HAP-1 (cell line): ENCODE results near the gene NECAP2.
"Not testable (repeated sequence)": the region's sequence is repeated elsewhere in the genome, so short reads cannot be mapped to it uniquely, and the experiment has no call there.

Source experiments
- DNase-seq, 2 experiments: peaks; one replicate each; pipeline ENCODE4 v3.0.0-alpha.2; 2016 to 2020; ENCODE audit warnings: low spot score in 2 of 2
- H3K27me3 ChIP-seq: fragments of 250-450 bp; sonication (Bioruptor Pico); 2 replicates; pipeline ENCODE4 v1.5.1; 2020; ENCODE audit warnings: low read depth, mild to moderate bottlenecking, moderate library complexity
- H3K36me3 ChIP-seq: fragments of 250-450 bp; sonication (Bioruptor Pico); replicated peaks from 2 replicates; pipeline ENCODE4 v1.5.1; 2020; ENCODE audit warnings: mild to moderate bottlenecking
- H3K4me1 ChIP-seq: fragments of 250-450 bp; sonication (Bioruptor Pico); 2 replicates; pipeline ENCODE4 v1.5.1; 2020; ENCODE audit warnings: mild to moderate bottlenecking
- H3K4me3 ChIP-seq: fragments of 250-450 bp; sonication (Bioruptor Pico); 2 replicates; pipeline ENCODE4 v1.5.1; 2020; ENCODE audit warnings: mild to moderate bottlenecking, moderate library complexity
- H3K9me3 ChIP-seq: fragments of 250-450 bp; sonication (Bioruptor Pico); 2 replicates; pipeline ENCODE4 v1.5.1; 2020; ENCODE audit warnings: mild to moderate bottlenecking, moderate library complexity
- in situ Hi-C: fragments of 300-500 bp; cut with MboI; formaldehyde crosslinking; loops from 3 replicates; pipeline ENCODE4 v1.14.3; 2020; ENCODE audit warnings: low sequenced_read_pairs, inconsistent platforms, mixed read lengths

NECAP2 gene

GRCh38 chr1:16484931-16485330 is 44.4 kb downstream of the NECAP2 start:
- in situ Hi-C loops, result loop anchor here (5.0 kb wide), 1 partner anchor 452 kb away; no protein-coding TSS in a partner anchor
- no peak for DNase-seq
- Histone ChIP-seq H3K36me3 (peaks cover 14% of the 10 kb centered on the region), H3K4me3 (no peak overlapping the region), H3K9me3 (no peaks in the 10 kb centered on the region), H3K27me3 (no peaks in the 10 kb centered on the region), H3K4me1 (no peaks in the 10 kb centered on the region)

- H3K36me3 ChIP-seq, result peaks cover 12% of the 10 kb centered on the region
- H3K27me3 ChIP-seq, H3K4me3 ChIP-seq, H3K4me1 ChIP-seq, in situ Hi-C loops, DNase-seq, H3K9me3 ChIP-seq: not testable (repeated sequence)
Measured at GRCh38 chr1:16486316-16486715, 45.8 kb downstream of the NECAP2 start.

- in situ Hi-C loops, H3K4me1 ChIP-seq, H3K27me3 ChIP-seq, H3K9me3 ChIP-seq, DNase-seq, H3K4me3 ChIP-seq: not testable (repeated sequence)
- H3K36me3 ChIP-seq, result peaks cover 12% of the 10 kb centered on the region
Measured at GRCh38 chr1:16487011-16487410, 46.5 kb downstream of the NECAP2 start.

- H3K36me3 ChIP-seq, H3K4me1 ChIP-seq, H3K9me3 ChIP-seq, in situ Hi-C loops, H3K4me3 ChIP-seq, DNase-seq, H3K27me3 ChIP-seq: not testable (repeated sequence)
Measured at GRCh38 chr1:16489195-16489880, 48.8 kb downstream of the NECAP2 start.

GRCh38 chr1:16491056-16491675 is 50.6 kb downstream of the NECAP2 start:
- no peaks in the 10 kb centered on the region for H3K4me1 ChIP-seq
- H3K9me3 ChIP-seq, result no peaks in the 10 kb centered on the region
- H3K36me3 ChIP-seq, result peaks cover 3% of the 10 kb centered on the region
- in situ Hi-C loops, result loop anchor here (10.0 kb wide), 1 partner anchor 134 kb away; no protein-coding TSS in a partner anchor
- DNase-seq, result no peak
- no peaks in the 10 kb centered on the region for H3K27me3 ChIP-seq
- H3K4me3 ChIP-seq, result no peak overlapping the region

GRCh38 chr1:16492937-16493336 is 52.4 kb downstream of the NECAP2 start:
- not testable (repeated sequence) for H3K4me1 ChIP-seq, H3K4me3 ChIP-seq, H3K9me3 ChIP-seq, H3K27me3 ChIP-seq, H3K36me3 ChIP-seq, DNase-seq
- in situ Hi-C loops, result loop anchor here (10.0 kb wide), 1 partner anchor 132 kb away; no protein-coding TSS in a partner anchor

GRCh38 chr1:16493731-16494130 is 53.2 kb downstream of the NECAP2 start:
- not testable (repeated sequence) for H3K9me3 ChIP-seq, DNase-seq, H3K4me3 ChIP-seq, H3K27me3 ChIP-seq, H3K4me1 ChIP-seq, H3K36me3 ChIP-seq
- in situ Hi-C loops, result loop anchor here (10.0 kb wide), 1 partner anchor 131 kb away; no protein-coding TSS in a partner anchor

- in situ Hi-C loops, result loop anchor here (10.0 kb wide), 1 partner anchor 127 kb away; no protein-coding TSS in a partner anchor
- not testable (repeated sequence) for H3K4me1 ChIP-seq, H3K36me3 ChIP-seq, H3K27me3 ChIP-seq, H3K4me3 ChIP-seq, DNase-seq, H3K9me3 ChIP-seq
Measured at GRCh38 chr1:16497474-16497904, 57.0 kb downstream of the NECAP2 start.

- in situ Hi-C loops, result loop anchor here (10.0 kb wide), 1 partner anchor 127 kb away; no protein-coding TSS in a partner anchor
Measured at GRCh38 chr1:16498047-16498446, 57.5 kb downstream of the NECAP2 start.

GRCh38 chr1:16498573-16499413 is 58.3 kb downstream of the NECAP2 start:
- H3K9me3 ChIP-seq, result no peaks in the 10 kb centered on the region
- in situ Hi-C loops, result loop anchor here (10.0 kb wide), 1 partner anchor 126 kb away; no protein-coding TSS in a partner anchor
- peak overlapping the region; percentile 53 for H3K4me3 ChIP-seq
- H3K4me1 ChIP-seq, result peaks cover 5% of the 10 kb centered on the region; the same call in 1 of the 2 replicates
- no peaks in the 10 kb centered on the region for H3K27me3 ChIP-seq
- no peaks in the 10 kb centered on the region for H3K36me3 ChIP-seq
- DNase-seq, result peak; percentile 76 to 95

More at GRCh38 chr1:16498047-16498446, 57.5 kb downstream of the NECAP2 start:
- H3K36me3 ChIP-seq, H3K9me3 ChIP-seq, DNase-seq, H3K27me3 ChIP-seq, H3K4me1 ChIP-seq: not testable (repeated sequence)
- peak overlapping the region; percentile 53 for H3K4me3 ChIP-seq

GRCh38 chr1:16500466-16500865 is 59.9 kb downstream of the NECAP2 start:
- H3K27me3 ChIP-seq, H3K36me3 ChIP-seq, in situ Hi-C loops, H3K4me1 ChIP-seq, DNase-seq, H3K9me3 ChIP-seq, H3K4me3 ChIP-seq: not testable (repeated sequence)

GRCh38 chr1:16500975-16501374 is 60.5 kb downstream of the NECAP2 start:
- in situ Hi-C loops, DNase-seq, H3K4me1 ChIP-seq, H3K4me3 ChIP-seq, H3K9me3 ChIP-seq, H3K27me3 ChIP-seq, H3K36me3 ChIP-seq: not testable (repeated sequence)

GRCh38 chr1:16501446-16501845 is 60.9 kb downstream of the NECAP2 start:
- H3K9me3 ChIP-seq, in situ Hi-C loops: not testable (repeated sequence)

More at GRCh38 chr1:16501446-16501845, 60.9 kb downstream of the NECAP2 start:
- not testable (repeated sequence) for DNase-seq, H3K36me3 ChIP-seq, H3K4me3 ChIP-seq, H3K4me1 ChIP-seq, H3K27me3 ChIP-seq
